Measurements from ENCODE around the gene SUGCT.
A peak's percentile ranks its signal among the peaks of the same experiment; 100 is the strongest.

SUGCT gene

GRCh38 chr7:40698921-40699260 is 564.1 kb downstream of the SUGCT start:
- TF ChIP-seq, protein P1, sequence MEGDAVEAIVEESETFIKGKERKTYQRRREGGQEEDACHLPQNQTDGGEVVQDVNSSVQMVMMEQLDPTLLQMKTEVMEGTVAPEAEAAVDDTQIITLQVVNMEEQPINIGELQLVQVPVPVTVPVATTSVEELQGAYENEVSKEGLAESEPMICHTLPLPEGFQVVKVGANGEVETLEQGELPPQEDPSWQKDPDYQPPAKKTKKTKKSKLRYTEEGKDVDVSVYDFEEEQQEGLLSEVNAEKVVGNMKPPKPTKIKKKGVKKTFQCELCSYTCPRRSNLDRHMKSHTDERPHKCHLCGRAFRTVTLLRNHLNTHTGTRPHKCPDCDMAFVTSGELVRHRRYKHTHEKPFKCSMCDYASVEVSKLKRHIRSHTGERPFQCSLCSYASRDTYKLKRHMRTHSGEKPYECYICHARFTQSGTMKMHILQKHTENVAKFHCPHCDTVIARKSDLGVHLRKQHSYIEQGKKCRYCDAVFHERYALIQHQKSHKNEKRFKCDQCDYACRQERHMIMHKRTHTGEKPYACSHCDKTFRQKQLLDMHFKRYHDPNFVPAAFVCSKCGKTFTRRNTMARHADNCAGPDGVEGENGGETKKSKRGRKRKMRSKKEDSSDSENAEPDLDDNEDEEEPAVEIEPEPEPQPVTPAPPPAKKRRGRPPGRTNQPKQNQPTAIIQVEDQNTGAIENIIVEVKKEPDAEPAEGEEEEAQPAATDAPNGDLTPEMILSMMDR (IDR thresholded peaks at IDR 0.05; ENCODE audit: low read depth, low read length), result no peak
- DNase-seq, result no peak
- H3K4me3 ChIP-seq (ENCODE audit: low read depth, low read length), result no peak overlapping the region

GRCh38 chr7:40700653-40701421 is 566.0 kb downstream of the SUGCT start:
- Histone ChIP-seq H3K4me3 (ENCODE audit: low read depth, low read length) (no peak overlapping the region), H3K27me3 (no peaks in the 10 kb centered on the region), H3K4me1 (peaks cover 10% of the 10 kb centered on the region), H3K36me3 (no peaks in the 10 kb centered on the region), H3K9me3 (no peaks in the 10 kb centered on the region)
- TF ChIP-seq, protein P1 (IDR thresholded peaks at IDR 0.05; ENCODE audit: low read depth, low read length), result no peak
- no peak for DNase-seq

More at GRCh38 chr7:40698921-40699260, 564.1 kb downstream of the SUGCT start:
- H3K36me3 ChIP-seq, result no peaks in the 10 kb centered on the region
- no peaks in the 10 kb centered on the region for H3K27me3 ChIP-seq
- H3K4me1 ChIP-seq, result peaks cover 10% of the 10 kb centered on the region
- H3K9me3 ChIP-seq, result no peaks in the 10 kb centered on the region

DNA sequence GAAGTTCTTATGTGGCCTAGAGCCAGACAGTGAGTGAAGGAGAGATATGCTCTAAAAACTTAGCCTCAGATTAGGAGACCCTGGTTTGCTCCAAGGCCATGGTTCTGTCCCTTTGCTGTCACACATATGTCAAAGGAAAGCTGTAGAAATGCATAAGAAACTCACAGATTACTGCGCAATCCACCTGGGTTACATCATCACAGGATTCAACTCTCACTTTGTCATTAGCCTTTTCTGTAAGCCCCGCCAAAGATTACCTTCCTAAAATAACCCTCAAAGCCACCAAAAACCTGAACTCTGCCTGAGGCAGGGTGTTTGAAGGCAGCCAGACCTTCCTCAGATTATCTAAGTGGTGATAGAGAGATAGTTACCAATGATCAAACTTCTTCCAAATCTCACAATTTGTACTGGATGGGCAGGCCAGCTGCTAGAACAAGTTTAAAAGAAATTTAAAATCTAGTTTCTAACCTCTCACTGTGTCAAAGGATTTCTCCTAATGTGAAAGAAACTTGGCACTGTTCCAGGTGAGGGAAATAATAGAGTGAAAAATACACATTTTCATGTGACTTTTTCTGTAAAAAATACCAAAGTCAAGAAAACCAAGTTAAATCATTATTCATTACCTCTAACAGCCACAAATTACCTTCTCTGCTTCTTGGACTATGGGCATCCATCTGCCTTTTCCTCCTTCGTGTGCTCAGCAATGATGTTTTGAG is 567.2 kb downstream of the SUGCT start:
- no peak for DNase-seq
- peaks cover 10% of the 10 kb centered on the region for H3K4me1 ChIP-seq
- H3K36me3 ChIP-seq, result no peaks in the 10 kb centered on the region
- H3K27me3 ChIP-seq, result no peaks in the 10 kb centered on the region
- H3K4me3 ChIP-seq (ENCODE audit: low read depth, low read length), result no peak overlapping the region
- no peaks in the 10 kb centered on the region for H3K9me3 ChIP-seq
- TF ChIP-seq, protein P1 (IDR thresholded peaks at IDR 0.05; ENCODE audit: low read depth, low read length), result no peak

DNA sequence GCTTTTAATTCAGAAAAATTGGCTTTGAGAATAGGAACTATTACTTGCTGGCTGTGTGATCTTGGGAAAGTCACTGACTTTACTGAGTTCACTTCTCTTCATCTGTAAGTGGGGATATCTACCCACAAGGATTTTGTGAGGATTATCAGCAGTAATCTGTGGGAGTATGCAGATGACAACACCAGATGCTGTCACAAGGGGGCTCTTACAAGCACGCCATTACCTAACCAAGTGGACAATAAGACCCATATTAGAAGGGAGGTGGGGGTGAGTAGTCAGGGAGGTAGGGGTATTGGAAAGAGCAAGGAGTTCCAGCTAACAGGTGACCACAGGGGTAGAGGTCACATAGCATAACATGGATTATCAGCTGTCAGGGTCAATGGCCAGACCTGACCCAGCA is 569.4 kb downstream of the SUGCT start:
- H3K4me3 ChIP-seq (ENCODE audit: low read depth, low read length), result no peak overlapping the region
- H3K9me3 ChIP-seq, result no peaks in the 10 kb centered on the region
- DNase-seq, result no peak
- no peaks in the 10 kb centered on the region for H3K36me3 ChIP-seq
- TF ChIP-seq, protein P1 (IDR thresholded peaks at IDR 0.05; ENCODE audit: low read depth, low read length), result peak; percentile 18; the same call in 1 of the 2 replicates
- H3K4me1 ChIP-seq, result peaks cover 10% of the 10 kb centered on the region
- H3K27me3 ChIP-seq, result no peaks in the 10 kb centered on the region

DNA sequence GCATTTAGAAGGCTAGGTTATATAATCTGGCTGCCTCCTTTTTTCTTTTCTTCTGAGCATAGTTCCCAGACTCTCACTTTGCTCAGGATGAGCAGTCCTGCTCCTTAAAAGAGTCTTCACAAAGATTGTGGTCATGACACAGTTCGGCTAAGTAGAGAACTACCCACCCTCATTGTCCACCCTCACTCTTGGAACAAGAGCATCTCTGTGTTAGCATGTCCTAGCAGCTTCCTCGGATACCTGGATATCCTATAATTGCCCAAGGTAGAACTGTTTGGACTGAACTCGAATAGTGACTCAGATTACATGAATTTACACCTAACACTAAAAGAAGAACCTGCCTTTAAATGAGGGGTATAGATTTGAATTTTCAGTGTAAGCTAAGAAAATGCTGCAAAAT is 572.0 kb downstream of the SUGCT start:
- Histone ChIP-seq H3K4me3 (ENCODE audit: low read depth, low read length) (no peak overlapping the region), H3K36me3 (no peaks in the 10 kb centered on the region), H3K9me3 (no peaks in the 10 kb centered on the region), H3K4me1 (peaks cover 10% of the 10 kb centered on the region), H3K27me3 (no peaks in the 10 kb centered on the region)
- no peak for DNase-seq
- TF ChIP-seq, protein P1 (IDR thresholded peaks at IDR 0.05; ENCODE audit: low read depth, low read length), result no peak

Data from BE2C (cell line).